Mesodermal cell (in vitro differentiated cells): ENCODE results near the gene CCR6.
"Not testable (repeated sequence)": the region's sequence is repeated elsewhere in the genome, so short reads cannot be mapped to it uniquely, and the experiment has no call there.

Experiments used
- H3K27ac ChIP-seq: 2 replicates; pipeline ENCODE4 v1.7.0; 2013; ENCODE audit warnings: mild to moderate bottlenecking, low read depth, low read length, moderate library complexity; ENCODE audit not compliant: severe bottlenecking
- H3K36me3 ChIP-seq: 2 replicates; pipeline ENCODE4 v1.7.1; 2013; ENCODE audit warnings: mild to moderate bottlenecking, low read length, moderate library complexity; ENCODE audit not compliant: control insufficient read depth, insufficient read depth
- H3K4me1 ChIP-seq: one replicate; pipeline ENCODE4 v1.7.1; 2013; ENCODE audit warnings: mild to moderate bottlenecking, low read length; ENCODE audit not compliant: insufficient read depth, control insufficient read depth, poor library complexity, severe bottlenecking
- H3K4me3 ChIP-seq: 2 replicates; pipeline ENCODE4 v1.7.0; 2013; ENCODE audit warnings: low read length, control low read depth, mild to moderate bottlenecking; ENCODE audit not compliant: insufficient read depth, poor library complexity, severe bottlenecking; ENCODE audit errors: extremely low read depth
- H3K9me3 ChIP-seq: 2 replicates; pipeline ENCODE4 v1.7.1; 2013; ENCODE audit warnings: mild to moderate bottlenecking, low read length, moderate library complexity; ENCODE audit not compliant: control insufficient read depth
- WGBS, 2 experiments: methylation state at CpG; one replicate each; pipeline ENCODE4 v1.1.5; 2013; ENCODE audit warnings: missing lambda C conversion rate in 2 of 2; ENCODE audit not compliant: insufficient coverage in 2 of 2; 5-methylcytosine and 5-hydroxymethylcytosine counted together

Gene CCR6

GRCh38 chr6:167154895-167155294 is 32.0 kb downstream of the CCR6 start:
- H3K36me3 ChIP-seq: no peaks in the 10 kb centered on the region
- no CpG with 5 or more reads among the region's 2 CpGs for WGBS, 2 experiments
- peaks cover 17% of the 10 kb centered on the region for H3K4me1 ChIP-seq
- no peak overlapping the region for H3K27ac ChIP-seq
- peaks cover 6% of the 10 kb centered on the region for H3K9me3 ChIP-seq
- no peak overlapping the region for H3K4me3 ChIP-seq

GRCh38 chr6:167157414-167157813 is 34.5 kb downstream of the CCR6 start:
- H3K4me3 ChIP-seq: no peak overlapping the region
- WGBS, 2 experiments: 93% methylated on average over 19 of the region's 19 CpGs
- no peaks in the 10 kb centered on the region for H3K36me3 ChIP-seq
- peaks cover 9% of the 10 kb centered on the region for H3K4me1 ChIP-seq
- H3K9me3 ChIP-seq: no peaks in the 10 kb centered on the region
- no peak overlapping the region for H3K27ac ChIP-seq

GRCh38 chr6:167157863-167158262 is 35.0 kb downstream of the CCR6 start, which contains the start of gene GPR31:
Gene GPR31 (minus strand): TSS chr6:167157980. CDS start chr6:167157831, 149 bp downstream.
- H3K9me3 ChIP-seq: no peaks in the 10 kb centered on the region
- WGBS, 2 experiments: 85 to 100% methylated on average over 2 to 3 of the region's 4 CpGs
- no peak within 1 kb of the TSS for H3K4me3 ChIP-seq
- peaks cover 4% of the 10 kb centered on the region for H3K4me1 ChIP-seq
- H3K27ac ChIP-seq: no peak within 1 kb of the TSS
- no peaks in the 10 kb centered on the region for H3K36me3 ChIP-seq

- Histone ChIP-seq H3K27ac (no peak overlapping the region), H3K9me3 (no peaks in the 10 kb centered on the region), H3K4me3 (no peak overlapping the region), H3K4me1 (no peaks in the 10 kb centered on the region), H3K36me3 (no peaks in the 10 kb centered on the region)
- WGBS, 2 experiments: 96 to 100% methylated on average over 5 of the region's 5 CpGs
Observed at GRCh38 chr6:167161851-167162467, 39.1 kb downstream of the CCR6 start.

- H3K36me3 ChIP-seq: no peaks in the 10 kb centered on the region
- H3K4me1 ChIP-seq: no peaks in the 10 kb centered on the region
- H3K9me3 ChIP-seq: no peaks in the 10 kb centered on the region
- no peak overlapping the region for H3K27ac ChIP-seq
- WGBS, 2 experiments: 88 to 91% methylated on average over 12 of the region's 12 CpGs
- H3K4me3 ChIP-seq: no peak overlapping the region
Observed at GRCh38 chr6:167162591-167162990, 39.7 kb downstream of the CCR6 start.

- no peak overlapping the region for H3K27ac ChIP-seq
- no peaks in the 10 kb centered on the region for H3K9me3 ChIP-seq
- WGBS, 2 experiments: 39 to 45% methylated on average over 5 to 7 of the region's 9 CpGs
- no peaks in the 10 kb centered on the region for H3K4me1 ChIP-seq
- H3K36me3 ChIP-seq: no peaks in the 10 kb centered on the region
- H3K4me3 ChIP-seq: no peak overlapping the region
Observed at GRCh38 chr6:167163476-167164011, 40.6 kb downstream of the CCR6 start.

- Histone ChIP-seq H3K4me3 (no peak overlapping the region), H3K9me3 (no peaks in the 10 kb centered on the region)
- WGBS, 2 experiments: 88% methylated on average over 2 of the region's 3 CpGs; no CpG with 5 or more reads in 1 of the 2 experiments
Observed at GRCh38 chr6:167164261-167164660, 41.4 kb downstream of the CCR6 start.

GRCh38 chr6:167165858-167166471 is 43.1 kb downstream of the CCR6 start:
- Histone ChIP-seq H3K27ac (no peak overlapping the region), H3K4me3 (no peak overlapping the region), H3K4me1 (no peaks in the 10 kb centered on the region), H3K36me3 (no peaks in the 10 kb centered on the region), H3K9me3 (no peaks in the 10 kb centered on the region)
- no CpG with 5 or more reads among the region's 2 CpGs for WGBS, 2 experiments

More at GRCh38 chr6:167164261-167164660, 41.4 kb downstream of the CCR6 start:
- Histone ChIP-seq H3K4me1 (no peaks in the 10 kb centered on the region), H3K27ac (no peak overlapping the region), H3K36me3 (no peaks in the 10 kb centered on the region)

- H3K27ac ChIP-seq, H3K4me1 ChIP-seq, H3K36me3 ChIP-seq, H3K9me3 ChIP-seq, H3K4me3 ChIP-seq: not testable (repeated sequence)
- no CpG with 5 or more reads among the region's 10 CpGs for WGBS, 2 experiments
Observed at GRCh38 chr6:167167699-167168098, 44.8 kb downstream of the CCR6 start.

- not testable (repeated sequence) for H3K4me1 ChIP-seq, H3K36me3 ChIP-seq, H3K27ac ChIP-seq, H3K4me3 ChIP-seq, H3K9me3 ChIP-seq
- 90% methylated on average over 7 of the region's 16 CpGs; no CpG with 5 or more reads in 1 of the 2 experiments for WGBS, 2 experiments
Observed at GRCh38 chr6:167168296-167168695, 45.4 kb downstream of the CCR6 start.

GRCh38 chr6:167169867-167170266 is 47.0 kb downstream of the CCR6 start:
- not testable (repeated sequence) for H3K27ac ChIP-seq, H3K9me3 ChIP-seq, H3K4me1 ChIP-seq, H3K4me3 ChIP-seq, H3K36me3 ChIP-seq
- WGBS, 2 experiments: no CpG with 5 or more reads among the region's 13 CpGs
